ENCODE results near the gene RNF40.

RNF40 gene

DNA sequence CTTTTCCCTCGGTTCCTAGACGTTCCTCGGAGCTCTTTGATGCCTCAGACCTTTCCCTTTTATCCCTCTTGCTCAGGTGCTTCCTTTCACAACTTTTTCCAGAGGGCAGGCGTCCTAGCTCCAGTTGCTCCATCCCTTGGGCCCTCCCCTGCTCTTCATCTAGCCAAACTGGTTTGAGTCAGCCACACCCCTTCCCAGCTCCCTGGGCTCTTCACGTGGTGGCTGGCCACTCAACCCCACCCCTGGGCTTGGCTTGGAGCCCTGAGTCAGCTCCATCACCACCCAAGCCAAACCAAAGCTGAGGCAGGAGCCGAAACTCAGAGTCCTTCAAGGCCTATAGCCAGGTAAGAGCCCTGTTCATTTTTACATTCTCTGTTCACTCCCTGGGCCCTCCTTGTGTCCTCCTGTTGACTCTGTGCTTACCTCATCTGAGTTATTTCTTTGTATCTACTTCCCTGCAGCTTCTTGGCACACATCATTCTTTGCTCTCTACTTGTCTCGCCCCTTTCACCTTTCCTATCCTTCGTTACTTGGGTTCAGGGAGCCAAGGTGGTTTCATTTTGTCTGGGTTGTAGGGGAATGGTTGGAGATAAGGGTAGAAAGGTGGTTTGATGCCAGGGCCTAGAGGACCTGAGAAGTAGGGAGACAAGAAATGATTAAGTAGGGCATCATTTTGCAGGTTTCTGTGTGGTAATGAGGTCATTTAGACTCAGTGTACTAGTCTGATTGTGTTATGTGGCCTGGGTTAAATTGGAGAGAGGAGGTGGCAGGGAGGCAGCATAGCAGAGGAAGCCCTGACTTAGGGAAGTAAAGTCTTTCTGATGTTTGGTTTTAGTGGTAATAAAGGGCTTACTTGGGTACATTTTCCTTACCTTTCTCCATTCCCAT lies 21.5 kb upstream of the RNF40 start:
- DNase-seq (ENCODE audit: low read depth in 2 of 2) = no peak

DNA sequence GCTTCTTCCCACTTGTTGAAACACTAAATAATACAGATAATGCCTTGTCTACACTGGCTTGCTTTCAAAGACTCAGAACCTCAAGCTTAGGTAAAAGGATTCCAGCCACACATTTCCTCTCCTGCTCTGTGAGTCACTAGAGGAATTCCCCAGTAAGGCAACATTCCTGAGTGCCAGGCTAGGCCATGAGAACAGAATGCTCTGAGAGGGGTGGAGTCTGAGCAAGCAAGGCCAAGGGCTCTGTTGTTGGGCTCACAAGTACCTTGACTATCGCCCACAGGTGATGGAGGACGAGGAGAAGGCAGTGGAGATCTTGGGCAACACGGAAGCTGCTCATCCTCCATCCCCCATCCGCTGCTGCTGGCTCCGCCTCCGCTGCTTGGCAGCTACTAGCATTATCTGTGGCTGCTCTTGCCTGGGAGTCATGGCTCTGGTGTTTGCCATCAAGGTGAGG lies 20.6 kb upstream of the RNF40 start:
- no peak for DNase-seq (ENCODE audit: low read depth in 2 of 2)

DNA sequence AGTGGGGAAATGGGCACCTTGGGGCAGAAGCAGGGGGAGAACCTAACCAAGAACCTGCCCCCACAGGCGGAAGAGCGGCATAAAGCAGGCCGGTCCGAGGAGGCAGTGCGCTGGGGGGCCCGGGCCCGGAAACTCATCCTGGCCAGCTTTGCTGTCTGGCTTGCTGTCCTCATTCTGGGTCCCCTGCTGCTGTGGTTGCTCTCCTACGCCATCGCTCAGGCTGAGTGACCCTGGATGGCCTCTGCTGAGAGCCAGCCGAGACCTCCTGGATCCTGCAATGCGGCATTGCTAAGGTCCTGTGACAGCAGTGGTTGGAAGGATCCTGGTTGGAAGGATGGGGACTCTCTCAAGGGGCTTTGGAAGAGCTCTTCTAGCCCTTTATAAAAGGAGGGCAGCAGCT lies 18.4 kb upstream of the RNF40 start:
- no peak for DNase-seq (ENCODE audit: low read depth in 2 of 2)

GRCh38 chr16:30744183-30744582 lies 17.9 kb upstream of the RNF40 start:
- DNase-seq (ENCODE audit: low read depth in 2 of 2) = no peak

DNA sequence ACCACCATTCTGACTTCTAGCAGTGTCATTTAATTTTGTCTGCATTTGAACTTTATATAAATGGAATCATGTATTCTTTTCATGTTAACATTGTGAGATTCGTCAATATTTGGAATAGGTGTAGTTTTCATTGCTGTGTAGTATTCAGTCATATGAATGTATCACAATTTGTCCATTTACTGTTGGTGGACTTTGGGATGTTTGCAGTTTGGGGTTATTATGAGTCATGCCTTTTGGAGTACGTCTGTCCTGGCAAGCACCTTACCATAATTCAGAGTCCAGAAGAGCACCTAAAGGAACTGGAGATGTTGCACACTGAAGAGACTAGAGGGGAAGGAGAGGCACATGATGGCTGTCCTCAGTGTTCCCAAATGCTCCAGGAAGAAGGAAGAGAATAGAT lies 17.0 kb upstream of the RNF40 start:
- no peak for DNase-seq (ENCODE audit: low read depth in 2 of 2)

DNA sequence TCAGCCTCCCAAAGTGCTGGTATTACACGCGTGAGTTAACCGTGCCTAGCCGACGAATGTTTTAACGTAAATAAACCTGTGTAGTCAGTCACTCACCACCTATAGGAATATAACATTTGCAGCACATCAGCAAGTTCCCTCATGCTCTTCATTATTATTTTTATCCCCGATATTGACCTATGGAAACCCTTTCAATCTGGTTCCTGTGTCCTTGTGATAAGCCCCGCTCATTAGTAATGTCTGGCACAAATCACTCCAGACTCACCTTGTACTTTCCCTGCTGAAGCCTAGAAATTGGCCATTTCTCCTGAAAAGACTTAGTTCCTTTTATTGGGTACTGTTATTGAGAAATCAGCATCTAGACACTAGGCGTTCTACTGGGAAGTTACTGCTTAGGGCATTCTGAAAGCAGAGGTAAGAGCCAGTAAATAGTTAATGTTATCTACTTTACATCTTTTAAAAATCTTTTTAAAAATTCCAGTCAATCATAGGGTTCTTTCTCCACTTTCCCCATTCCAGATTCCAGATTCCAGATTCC lies 15.4 kb upstream of the RNF40 start:
- no peak for DNase-seq (ENCODE audit: low read depth in 2 of 2)

GRCh38 chr16:30747331-30747730 lies 14.8 kb upstream of the RNF40 start:
- no peak for DNase-seq (ENCODE audit: low read depth in 2 of 2)

DNA sequence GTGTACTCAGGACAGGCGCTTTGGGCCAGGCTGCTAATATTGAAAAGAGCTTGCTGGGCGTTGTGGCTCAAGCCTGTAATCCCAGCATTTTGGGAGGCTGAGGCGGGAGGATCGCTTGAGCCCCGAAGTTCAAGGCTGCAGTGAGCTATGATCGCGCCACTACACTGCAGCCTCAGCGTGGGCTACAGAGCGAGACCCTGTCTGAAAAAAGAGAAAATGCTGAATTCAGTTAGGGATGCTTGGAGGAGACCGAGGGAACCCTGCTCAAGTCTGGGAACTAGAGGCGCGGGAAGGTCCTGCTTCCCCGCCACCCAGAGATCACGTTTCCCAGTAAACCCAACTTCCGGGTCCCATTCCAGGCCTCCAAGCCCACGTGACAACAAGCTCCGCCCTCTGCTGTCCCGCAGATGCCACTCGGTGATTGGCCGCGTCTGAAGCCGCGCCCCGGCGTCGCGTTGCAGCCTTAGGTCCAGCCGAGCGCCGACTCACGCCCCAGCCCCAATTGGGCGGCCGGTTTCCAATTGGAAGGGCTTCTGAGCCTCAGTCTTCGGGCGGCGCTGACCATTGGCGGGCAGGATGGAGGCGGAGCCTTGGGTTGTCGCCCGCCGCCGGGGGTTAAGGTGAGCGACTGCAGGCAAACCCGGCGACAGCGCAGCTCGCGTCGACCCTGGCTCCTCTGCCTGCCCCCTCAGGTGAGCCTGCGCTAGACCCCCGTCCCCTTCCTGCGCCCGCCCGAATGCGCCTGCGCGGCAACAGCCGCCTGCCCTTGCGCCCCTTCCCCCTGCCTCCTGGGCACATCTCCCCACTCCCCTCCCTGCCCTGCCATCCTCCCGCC lies 14.1 kb upstream of the RNF40 start, which contains the start of gene PHKG2:
PHKG2 (plus strand) TSS at position 627 of the 835 bp plus-strand sequence. CDS start 396 bp downstream, outside the sequence.
- DNase-seq (ENCODE audit: low read depth in 2 of 2) = peak; percentile 93 to 97

DNA sequence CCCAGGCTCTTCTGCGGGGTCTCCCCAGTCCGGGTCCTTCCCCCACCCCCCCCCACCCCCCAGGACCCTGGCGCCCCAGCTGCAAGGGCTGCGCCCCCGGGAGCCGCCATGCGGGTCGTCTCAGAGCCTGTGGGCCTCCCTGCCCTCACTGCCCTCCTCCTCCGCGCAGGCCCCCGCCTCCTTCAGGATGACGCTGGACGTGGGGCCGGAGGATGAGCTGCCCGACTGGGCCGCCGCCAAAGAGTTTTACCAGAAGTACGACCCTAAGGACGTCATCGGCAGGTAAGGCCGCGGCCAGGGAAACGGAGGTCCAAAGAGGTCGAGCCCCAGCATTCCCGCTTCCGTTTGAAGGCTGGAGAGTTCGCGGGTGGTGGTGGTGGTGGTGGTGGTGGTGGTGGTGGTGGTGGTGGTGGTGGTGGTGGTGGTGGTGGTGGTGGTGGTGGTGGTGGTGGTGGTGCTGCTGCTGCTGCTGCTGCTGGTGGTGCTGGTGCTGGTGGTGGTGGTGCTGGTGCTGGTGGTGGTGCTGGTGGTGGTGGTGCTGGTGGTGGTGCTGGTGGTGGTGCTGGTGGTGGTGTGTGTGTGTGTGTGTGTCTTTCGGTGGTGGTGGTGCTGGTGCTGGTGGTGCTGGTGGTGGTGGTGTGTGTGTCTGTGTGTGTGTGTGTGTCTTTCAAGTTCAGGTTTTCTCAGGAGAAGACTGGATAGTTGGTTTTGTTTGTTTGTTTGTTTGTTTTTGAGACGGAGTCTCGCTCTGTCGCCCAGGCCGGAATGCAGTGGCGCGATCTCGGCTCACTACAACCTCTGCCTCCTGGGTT lies 13.3 kb upstream of the RNF40 start:
- peak in 1 of 2 donors; percentile 10 for DNase-seq (ENCODE audit: low read depth in 2 of 2)

DNA sequence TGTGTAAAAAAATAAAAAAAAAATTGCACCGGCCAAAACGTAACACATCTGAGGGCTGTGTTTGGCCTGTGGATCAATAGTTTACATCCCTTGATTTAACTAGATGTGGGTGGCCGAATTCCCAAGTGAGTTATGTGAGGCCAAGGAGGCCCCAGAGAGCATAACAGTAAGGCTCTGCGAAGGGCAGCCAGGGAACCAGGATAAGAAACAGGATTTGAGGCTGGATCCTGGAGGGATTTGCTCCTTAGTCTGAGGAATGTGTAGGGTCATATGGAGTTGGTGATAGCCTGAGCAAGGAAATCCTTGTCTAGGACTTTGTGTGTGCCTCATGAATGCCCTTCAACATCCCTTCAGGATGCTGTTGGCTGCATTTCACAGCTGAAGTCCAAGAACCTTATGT lies 11.9 kb upstream of the RNF40 start:
- DNase-seq (ENCODE audit: low read depth in 2 of 2) = no peak

- DNase-seq (ENCODE audit: low read depth in 2 of 2) = no peak
Measured at GRCh38 chr16:30750876-30751465, 11.2 kb upstream of the RNF40 start.

GRCh38 chr16:30753596-30753995 lies 8.5 kb upstream of the RNF40 start:
- DNase-seq (ENCODE audit: low read depth in 2 of 2) = no peak

DNA sequence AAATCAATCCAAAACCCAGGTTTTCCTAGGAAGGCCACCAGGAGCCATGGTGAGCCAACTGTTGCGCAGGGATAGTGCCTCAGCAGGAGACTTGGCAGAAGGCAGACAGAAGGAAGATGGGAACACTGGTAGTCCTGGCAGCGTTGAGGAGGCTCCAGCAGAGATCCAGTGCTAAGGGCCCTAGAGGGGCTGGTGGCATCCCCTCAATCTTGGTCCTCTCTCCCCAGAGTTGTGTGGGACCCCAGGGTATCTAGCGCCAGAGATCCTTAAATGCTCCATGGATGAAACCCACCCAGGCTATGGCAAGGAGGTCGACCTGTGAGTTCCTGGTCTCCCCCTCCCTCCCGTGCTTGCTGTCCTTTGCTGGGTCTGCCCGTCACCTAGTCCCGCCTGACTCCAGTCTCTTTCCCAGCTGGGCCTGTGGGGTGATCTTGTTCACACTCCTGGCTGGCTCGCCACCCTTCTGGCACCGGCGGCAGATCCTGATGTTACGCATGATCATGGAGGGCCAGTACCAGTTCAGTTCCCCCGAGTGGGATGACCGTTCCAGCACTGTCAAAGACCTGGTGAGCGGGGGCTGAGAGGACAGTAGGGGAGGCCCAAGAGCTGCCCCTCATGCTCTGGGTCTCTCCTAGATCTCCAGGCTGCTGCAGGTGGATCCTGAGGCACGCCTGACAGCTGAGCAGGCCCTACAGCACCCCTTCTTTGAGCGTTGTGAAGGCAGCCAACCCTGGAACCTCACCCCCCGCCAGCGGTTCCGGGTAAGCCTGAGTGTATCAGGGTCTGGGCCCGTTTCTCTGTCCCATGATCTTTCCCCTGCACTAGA lies 6.0 kb upstream of the RNF40 start:
- DNase-seq (ENCODE audit: low read depth in 2 of 2) = no peak

- DNase-seq (ENCODE audit: low read depth in 2 of 2) = no peak
Measured at GRCh38 chr16:30756781-30757100, 5.4 kb upstream of the RNF40 start.

DNA sequence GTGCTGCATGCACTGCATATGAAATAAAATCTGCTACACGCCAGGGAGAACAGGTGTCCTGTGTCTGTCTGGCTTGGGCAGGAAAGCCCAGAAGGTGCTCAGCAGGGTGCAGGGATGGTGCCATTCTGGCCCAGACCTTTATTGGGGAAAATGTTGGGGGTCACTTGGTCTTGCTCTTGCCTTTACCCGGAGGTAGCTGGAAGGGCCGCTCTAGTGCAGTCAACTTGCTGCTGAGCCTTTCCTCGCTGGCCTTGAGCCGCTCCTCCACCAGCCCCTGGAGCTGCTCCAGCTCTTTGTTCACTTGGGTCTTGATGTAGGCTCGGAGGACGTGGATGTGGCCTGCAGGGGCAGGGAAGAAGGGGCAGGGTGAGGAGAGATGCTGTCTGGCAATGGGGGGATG lies 4.8 kb upstream of the RNF40 start:
- no peak for DNase-seq (ENCODE audit: low read depth in 2 of 2)

DNA sequence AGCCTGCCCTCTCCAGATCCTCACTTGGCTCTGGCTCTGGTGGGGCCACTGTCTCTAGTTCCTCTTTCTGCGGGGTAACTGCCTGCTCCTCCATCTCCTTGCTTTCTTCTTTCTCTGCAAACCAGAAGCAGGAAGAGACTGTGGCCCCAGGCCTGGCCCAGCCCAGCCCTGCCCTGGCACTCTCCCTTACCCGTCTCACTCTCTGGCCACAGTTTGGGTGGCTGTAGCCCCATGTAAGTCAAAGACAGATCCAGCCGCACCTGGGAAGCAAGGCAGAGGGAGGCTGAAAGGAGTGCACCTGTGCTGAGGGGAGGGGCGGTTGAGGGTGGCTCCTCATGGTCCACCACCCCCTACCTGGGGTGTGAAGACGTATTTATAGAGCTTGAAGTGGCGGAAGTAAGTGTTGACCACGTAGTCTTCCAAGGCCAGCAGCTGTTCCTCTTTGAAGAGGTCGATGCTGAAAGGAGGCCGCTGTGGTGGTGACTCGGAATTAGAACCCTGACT lies 3.1 kb upstream of the RNF40 start:
- no peak for DNase-seq (ENCODE audit: low read depth in 2 of 2)

GRCh38 chr16:30760001-30760559 lies 2.0 kb upstream of the RNF40 start:
- no peak for DNase-seq (ENCODE audit: low read depth in 2 of 2)

DNA sequence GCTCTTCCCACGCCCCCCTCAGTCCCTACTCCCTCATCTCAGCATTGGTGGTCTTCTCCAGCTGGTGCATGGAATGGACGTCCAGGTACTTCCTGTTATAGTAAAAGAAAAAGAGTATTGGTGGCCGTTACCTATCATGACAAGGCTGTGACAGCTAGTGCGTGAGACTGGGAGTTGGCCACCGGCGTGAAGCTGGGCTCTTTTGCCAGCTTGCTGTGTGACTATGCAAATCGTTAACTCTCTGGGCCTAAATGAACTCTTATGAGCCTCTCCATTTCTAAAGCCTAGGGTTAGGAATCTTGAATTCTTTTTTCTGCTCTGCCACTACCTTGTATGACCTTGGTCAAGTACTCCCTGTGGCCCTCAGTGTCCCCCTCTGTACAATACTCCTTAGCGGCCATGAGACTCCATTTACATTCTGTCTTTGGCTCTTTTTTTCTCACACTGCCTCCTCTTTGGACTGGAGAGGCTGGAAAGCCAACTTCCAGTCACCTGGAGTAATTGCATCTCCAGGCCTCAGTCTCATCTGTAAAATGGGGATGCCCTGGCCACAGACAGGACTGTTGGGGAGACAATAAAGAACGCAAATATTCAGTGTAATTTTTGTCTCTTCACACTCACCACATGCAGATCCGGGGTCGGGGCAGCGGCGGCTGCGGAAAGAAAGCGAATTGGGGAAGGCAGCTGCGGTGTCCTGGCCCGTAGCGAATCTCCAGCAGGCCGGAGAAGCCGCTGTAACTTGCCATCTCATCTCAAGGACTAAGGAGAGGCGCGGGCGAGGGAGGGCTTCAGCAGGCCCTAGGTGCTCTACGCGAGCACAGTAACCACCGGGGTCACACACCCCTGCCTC lies 1.3 kb upstream of the RNF40 start:
- no peak for DNase-seq (ENCODE audit: low read depth in 2 of 2)

DNA sequence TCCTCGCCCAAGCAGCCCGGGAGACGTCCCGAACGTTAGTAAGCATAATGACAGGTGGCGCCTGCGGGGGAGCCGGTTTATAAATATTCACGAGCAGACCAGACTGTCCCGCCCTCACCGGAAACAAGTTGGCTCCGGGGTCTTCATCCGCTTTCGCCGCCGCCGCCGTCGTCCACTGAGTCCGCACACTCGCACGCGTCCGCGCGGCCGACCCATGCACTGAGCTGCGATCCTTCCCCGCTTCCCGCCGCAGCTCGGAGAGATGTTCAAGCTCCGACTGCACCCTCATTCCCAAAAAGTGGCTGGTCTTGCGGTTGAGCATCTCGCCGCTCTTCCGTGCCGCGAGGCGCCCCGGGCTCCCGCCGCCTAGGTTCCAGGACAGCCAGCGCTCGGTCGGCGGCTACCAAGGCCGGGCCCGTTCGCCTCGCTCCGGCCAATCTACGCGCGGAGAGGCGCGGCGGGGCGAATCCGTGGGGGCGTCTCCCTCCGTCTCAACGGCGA lies 645 bp upstream of the RNF40 start:
- peak in 1 of 2 donors; percentile 22 for DNase-seq (ENCODE audit: low read depth in 2 of 2)
